ENCODE data around the gene XKR8.

GRCh38 chr1:27931184-27931583, 28.6 kb upstream of the XKR8 start:
- TF ChIP-seq HNF1B (CRISPR knock-in tag; IDR thresholded peaks at IDR 0.05) (no peak), POLR2A (IDR thresholded peaks at IDR 0.05; ENCODE audit: insufficient read depth in 1 of 2, low read depth in 2 of 2, low read length in 2 of 2) (no peak)

Measured in HepG2 (cell line).